ENCODE results near the gene TTC12.

Gene TTC12

GRCh38 chr11:113405724-113406478, 91.5 kb downstream of the TTC12 start:
- no peak for DNase-seq (ENCODE audit: low read depth)

- no peak for DNase-seq (ENCODE audit: low read depth)
Observed at GRCh38 chr11:113407163-113407562, 92.8 kb downstream of the TTC12 start.

GRCh38 chr11:113408206-113408605, 93.8 kb downstream of the TTC12 start:
- DNase-seq (ENCODE audit: low read depth): no peak

- DNase-seq (ENCODE audit: low read depth): no peak
Observed at GRCh38 chr11:113408887-113409286, 94.5 kb downstream of the TTC12 start.

- no peak for DNase-seq (ENCODE audit: low read depth)
Observed at GRCh38 chr11:113409526-113409925, 95.1 kb downstream of the TTC12 start.

GRCh38 chr11:113410414-113411135, 96.2 kb downstream of the TTC12 start:
- no peak for DNase-seq (ENCODE audit: low read depth)

- no peak for DNase-seq (ENCODE audit: low read depth)
Observed at GRCh38 chr11:113411536-113411935, 97.2 kb downstream of the TTC12 start.

GRCh38 chr11:113412675-113413074, 98.3 kb downstream of the TTC12 start:
- no peak for DNase-seq (ENCODE audit: low read depth)

- DNase-seq (ENCODE audit: low read depth): no peak
Observed at GRCh38 chr11:113415343-113415742, 101.0 kb downstream of the TTC12 start.

Measured in activated T-cell treated with anti-CD3 and anti-CD28 coated beads for 24 hours (primary cell).